Epithelial cell of proximal tubule (primary cell): ENCODE measurements around the gene CCR1. TPM values are rescaled to one million over a fixed set of nuclear protein-coding genes. Genes with fewer than 3 reads are reported as not detected.

Source experiments
- DNase-seq: peaks from one replicate; pipeline ENCODE4 v3.0.0-alpha.2; 2011; ENCODE audit warnings: low read depth
- H3K4me3 ChIP-seq: 2 replicates; pipeline ENCODE4 v1.5.1; 2011; ENCODE audit warnings: low read depth, mild to moderate bottlenecking, low read length
- total RNA-seq: library from RNA; depleted of rRNA; stranded (reverse); fragments of >200 nt; gene quantifications from 2 replicates; pipeline ENCODE4 v1.2.3, GENCODE V29; 2015
- TF ChIP-seq, protein P1 (sequence below): conservative IDR thresholded peaks from 2 replicates; pipeline ENCODE4 v1.5.1; 2012; ENCODE audit warnings: low read depth, mild to moderate bottlenecking, low read length

Gene CCR1
- total RNA-seq, 1 donor from 2014 or later: not detected

DNA sequence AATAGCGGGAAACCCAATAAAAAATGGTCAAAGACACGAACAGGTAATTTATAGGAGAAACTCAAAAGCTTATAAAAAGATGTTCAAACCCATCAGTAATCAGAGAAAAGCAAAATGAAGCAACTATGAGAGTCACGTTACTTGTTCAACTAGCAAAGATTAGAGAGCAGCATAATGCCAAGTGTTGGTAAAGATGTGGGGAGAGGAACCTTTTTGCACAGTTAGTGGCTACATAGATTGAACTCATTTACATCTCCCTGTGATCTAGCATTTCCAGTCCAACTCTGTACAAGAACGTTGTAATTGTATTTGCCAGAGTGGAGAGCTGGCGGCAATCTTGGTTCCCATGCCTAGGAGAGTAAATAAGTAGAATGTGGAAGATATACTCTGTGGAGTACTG, 15.2 kb downstream of the CCR1 start:
- H3K4me3 ChIP-seq: no peak overlapping the region
- no peak for DNase-seq
- TF ChIP-seq, protein P1, sequence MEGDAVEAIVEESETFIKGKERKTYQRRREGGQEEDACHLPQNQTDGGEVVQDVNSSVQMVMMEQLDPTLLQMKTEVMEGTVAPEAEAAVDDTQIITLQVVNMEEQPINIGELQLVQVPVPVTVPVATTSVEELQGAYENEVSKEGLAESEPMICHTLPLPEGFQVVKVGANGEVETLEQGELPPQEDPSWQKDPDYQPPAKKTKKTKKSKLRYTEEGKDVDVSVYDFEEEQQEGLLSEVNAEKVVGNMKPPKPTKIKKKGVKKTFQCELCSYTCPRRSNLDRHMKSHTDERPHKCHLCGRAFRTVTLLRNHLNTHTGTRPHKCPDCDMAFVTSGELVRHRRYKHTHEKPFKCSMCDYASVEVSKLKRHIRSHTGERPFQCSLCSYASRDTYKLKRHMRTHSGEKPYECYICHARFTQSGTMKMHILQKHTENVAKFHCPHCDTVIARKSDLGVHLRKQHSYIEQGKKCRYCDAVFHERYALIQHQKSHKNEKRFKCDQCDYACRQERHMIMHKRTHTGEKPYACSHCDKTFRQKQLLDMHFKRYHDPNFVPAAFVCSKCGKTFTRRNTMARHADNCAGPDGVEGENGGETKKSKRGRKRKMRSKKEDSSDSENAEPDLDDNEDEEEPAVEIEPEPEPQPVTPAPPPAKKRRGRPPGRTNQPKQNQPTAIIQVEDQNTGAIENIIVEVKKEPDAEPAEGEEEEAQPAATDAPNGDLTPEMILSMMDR: no peak

- DNase-seq: no peak
- TF ChIP-seq, protein P1: no peak
- no peak overlapping the region for H3K4me3 ChIP-seq
These were observed 16.4 kb downstream of the CCR1 start for GRCh38 chr3:46191730-46192129.

DNA sequence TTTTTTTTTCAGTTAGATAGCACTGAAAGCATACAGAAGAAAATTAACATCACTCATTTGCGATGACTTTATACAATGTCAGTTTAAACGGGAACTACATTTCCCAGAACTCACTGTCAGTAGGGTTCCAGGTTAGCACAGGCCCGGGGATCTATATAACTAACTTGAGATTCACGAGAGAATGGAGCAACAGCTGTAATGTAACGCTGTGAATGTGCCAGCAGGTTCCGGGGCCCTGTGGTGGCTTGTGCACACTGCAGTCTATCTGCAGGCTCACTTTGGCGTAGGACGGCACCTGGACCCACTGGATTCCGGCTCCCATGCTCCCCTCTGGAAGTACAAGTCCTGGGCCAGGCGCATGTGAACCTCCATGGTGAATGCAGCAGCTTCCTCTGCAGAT, 19.4 kb downstream of the CCR1 start:
- TF ChIP-seq, protein P1: no peak
- no peak overlapping the region for H3K4me3 ChIP-seq
- no peak for DNase-seq

GRCh38 chr3:46187876-46188275, 20.2 kb downstream of the CCR1 start:
- peak; percentile 88 for DNase-seq

GRCh38 chr3:46187341-46187700, 20.8 kb downstream of the CCR1 start:
- TF ChIP-seq, protein P1: no peak
- no peak overlapping the region for H3K4me3 ChIP-seq
- no peak for DNase-seq

More at GRCh38 chr3:46187876-46188275, 20.2 kb downstream of the CCR1 start:
- H3K4me3 ChIP-seq: no peak overlapping the region
- TF ChIP-seq, protein P1: no peak

DNA sequence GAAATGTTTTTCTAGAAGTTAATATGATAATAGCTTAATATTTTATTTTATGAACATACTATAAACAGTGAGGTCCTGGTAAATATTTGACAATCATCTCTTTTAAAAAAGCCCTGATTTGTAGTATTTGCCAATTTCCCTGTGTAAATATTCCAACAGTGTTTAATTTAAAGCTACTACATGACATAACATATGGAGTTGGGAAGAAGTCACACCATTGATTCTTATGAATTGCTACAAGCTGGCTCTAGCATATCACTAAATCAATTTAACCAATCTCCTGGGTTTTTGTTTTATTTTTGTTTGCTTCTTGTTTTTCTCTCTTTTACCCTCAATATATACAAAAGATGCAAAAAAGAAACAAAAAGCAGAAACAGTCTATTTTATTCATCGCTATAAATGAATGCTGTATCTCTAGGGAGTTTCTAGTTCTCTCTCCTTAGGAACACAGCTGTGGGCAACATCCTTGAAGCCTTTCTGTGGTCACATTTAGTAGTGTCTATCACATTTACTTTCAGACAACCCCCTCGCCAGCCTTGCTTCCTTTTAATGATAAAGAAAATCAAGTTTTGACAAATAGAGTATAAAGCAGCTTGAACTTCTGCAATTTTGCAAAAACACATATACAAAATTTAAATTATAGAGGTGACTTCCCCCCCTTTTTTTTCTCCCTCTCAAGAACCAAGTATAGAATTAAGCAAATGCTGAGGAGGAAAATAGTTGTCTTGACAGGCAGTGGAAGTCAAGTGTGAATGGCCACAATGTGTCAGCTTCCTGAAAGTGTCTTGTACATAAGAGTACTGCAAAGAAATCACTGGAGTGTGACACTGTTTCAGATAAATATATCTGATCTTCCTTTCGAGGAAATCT, 21.4 kb downstream of the CCR1 start:
- no peak for DNase-seq
- H3K4me3 ChIP-seq: no peak overlapping the region
- TF ChIP-seq, protein P1: no peak

GRCh38 chr3:46184469-46184868, 23.6 kb downstream of the CCR1 start:
- DNase-seq: no peak
- H3K4me3 ChIP-seq: no peak overlapping the region
- TF ChIP-seq, protein P1: no peak
